ENCODE data around the gene UGT1A9.
"Not testable (repeated sequence)": the region's sequence is repeated elsewhere in the genome, so short reads cannot be mapped to it uniquely, and the experiment has no call there.

Gene UGT1A9

DNA sequence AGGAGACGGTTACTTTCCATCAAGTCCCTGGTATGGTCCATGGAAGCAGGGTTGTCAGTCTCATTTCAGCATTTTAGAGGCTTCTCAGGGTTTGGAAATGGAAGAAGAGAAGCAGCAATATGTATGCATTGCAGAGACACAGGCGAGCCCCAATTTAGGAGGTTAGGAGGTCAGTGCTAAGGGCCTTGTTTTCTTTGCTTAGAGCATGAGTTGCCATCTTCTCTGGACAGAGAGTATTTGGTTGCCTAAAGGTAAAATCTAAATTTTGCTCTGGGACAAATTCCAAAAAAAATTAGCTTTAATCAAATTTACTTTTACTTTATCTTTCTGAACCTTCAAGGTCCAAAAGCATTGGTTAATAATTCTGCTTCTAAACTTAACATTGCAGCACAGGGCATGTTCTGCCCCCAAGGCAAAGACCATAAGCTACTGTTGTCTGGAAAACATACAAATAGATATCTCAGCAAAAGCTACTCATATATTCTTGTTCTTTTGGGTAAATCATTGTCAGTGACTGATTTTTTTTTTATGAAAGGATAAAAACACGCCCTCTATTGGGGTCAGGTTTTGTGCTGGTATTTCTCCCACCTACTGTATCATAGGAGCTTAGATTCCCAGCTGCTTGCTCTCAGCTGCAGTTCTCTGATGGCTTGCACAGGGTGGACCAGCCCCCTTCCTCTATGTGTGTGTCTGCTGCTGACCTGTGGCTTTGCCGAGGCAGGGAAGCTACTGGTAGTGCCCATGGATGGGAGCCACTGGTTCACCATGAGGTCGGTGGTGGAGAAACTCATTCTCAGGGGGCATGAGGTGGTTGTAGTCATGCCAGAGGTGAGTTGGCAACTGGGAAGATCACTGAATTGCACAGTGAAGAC is at the start of gene UGT1A9:
Gene UGT1A9, plus strand, starts transcription at position 609 of the 872 bp plus-strand sequence. Its CDS starts 37 bp downstream, at position 646.
- Histone ChIP-seq H3K27me3 (ENCODE audit: control insufficient read depth, insufficient read depth, low read length) (no peaks in the 10 kb centered on the region), H3K4me3 (ENCODE audit: low read length) (no peak within 1 kb of the TSS), H3K4me1 (ENCODE audit: control insufficient read depth, insufficient read depth, low read length) (no peaks in the 10 kb centered on the region), H3K9me3 (ENCODE audit: control insufficient read depth, low read length) (no peaks in the 10 kb centered on the region), H3K36me3 (ENCODE audit: control insufficient read depth, insufficient read depth, low read length) (no peaks in the 10 kb centered on the region), H3K9ac (ENCODE audit: low read length) (no peak within 1 kb of the TSS)

- Histone ChIP-seq H3K4me3 (ENCODE audit: low read length) (no peak overlapping the region), H3K36me3 (ENCODE audit: control insufficient read depth, insufficient read depth, low read length) (no peaks in the 10 kb centered on the region), H3K9me3 (ENCODE audit: control insufficient read depth, low read length) (no peaks in the 10 kb centered on the region), H3K9ac (ENCODE audit: low read length) (no peak overlapping the region), H3K4me1 (ENCODE audit: control insufficient read depth, insufficient read depth, low read length) (no peaks in the 10 kb centered on the region), H3K27me3 (ENCODE audit: control insufficient read depth, insufficient read depth, low read length) (no peaks in the 10 kb centered on the region)
These were observed 44.2 kb upstream of the UGT1A9 start for GRCh38 chr2:233627331-233628025.

DNA sequence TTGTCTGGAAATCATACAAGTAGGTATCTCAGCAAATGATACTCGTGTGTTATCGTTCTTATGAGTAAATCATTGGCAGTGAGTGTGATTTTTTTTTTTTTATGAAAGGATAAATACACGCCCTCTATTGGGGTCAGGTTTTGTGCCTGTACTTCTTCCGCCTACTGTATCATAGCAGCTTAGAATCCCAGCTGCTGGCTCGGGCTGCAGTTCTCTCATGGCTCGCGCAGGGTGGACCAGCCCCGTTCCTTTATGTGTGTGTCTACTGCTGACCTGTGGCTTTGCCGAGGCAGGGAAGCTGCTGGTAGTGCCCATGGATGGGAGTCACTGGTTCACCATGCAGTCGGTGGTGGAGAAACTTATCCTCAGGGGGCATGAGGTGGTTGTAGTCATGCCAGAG is 35.4 kb upstream of the UGT1A9 start, which contains the start of gene UGT1A10:
Gene UGT1A10, plus strand, starts transcription at position 143 of the 400 bp plus-strand sequence. Its CDS starts 75 bp downstream, at position 218.
- not testable (repeated sequence) for H3K27me3 ChIP-seq (ENCODE audit: control insufficient read depth, insufficient read depth, low read length); H3K4me3 ChIP-seq (ENCODE audit: low read length); H3K4me1 ChIP-seq (ENCODE audit: control insufficient read depth, insufficient read depth, low read length); H3K9me3 ChIP-seq (ENCODE audit: control insufficient read depth, low read length); H3K36me3 ChIP-seq (ENCODE audit: control insufficient read depth, insufficient read depth, low read length)
- H3K9ac ChIP-seq (ENCODE audit: low read length), result peak within 1 kb of the TSS; percentile 15

DNA sequence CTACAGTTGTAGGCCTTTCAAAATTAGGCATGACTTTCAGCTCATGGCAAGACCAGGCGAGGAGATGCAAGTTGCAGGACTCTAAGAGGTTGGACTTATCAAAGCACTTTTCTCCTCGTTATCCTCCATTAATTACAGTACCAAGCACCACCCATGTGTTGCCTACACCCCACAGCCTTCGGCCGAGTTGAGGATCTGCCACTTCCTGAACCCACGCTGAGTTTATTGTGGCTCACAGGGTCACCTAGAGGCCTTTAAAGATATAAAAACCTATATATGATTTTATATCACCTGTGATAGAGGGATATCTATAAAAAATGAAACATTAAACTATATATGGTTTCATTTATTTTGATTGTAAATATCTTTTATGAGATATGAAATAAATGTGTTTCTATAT is 32.9 kb upstream of the UGT1A9 start:
- no peak overlapping the region for H3K9ac ChIP-seq (ENCODE audit: low read length)
- no peak overlapping the region for H3K4me3 ChIP-seq (ENCODE audit: low read length)

GRCh38 chr2:233639860-233640259 is 31.8 kb upstream of the UGT1A9 start:
- Histone ChIP-seq H3K27me3 (ENCODE audit: control insufficient read depth, insufficient read depth, low read length) (no peaks in the 10 kb centered on the region), H3K4me3 (ENCODE audit: low read length) (no peak overlapping the region), H3K4me1 (ENCODE audit: control insufficient read depth, insufficient read depth, low read length) (peaks cover 6% of the 10 kb centered on the region), H3K9ac (ENCODE audit: low read length) (no peak overlapping the region), H3K36me3 (ENCODE audit: control insufficient read depth, insufficient read depth, low read length) (no peaks in the 10 kb centered on the region), H3K9me3 (ENCODE audit: control insufficient read depth, low read length) (no peaks in the 10 kb centered on the region)

More for the DNA sequence above, 32.9 kb upstream of the UGT1A9 start:
- H3K27me3 ChIP-seq (ENCODE audit: control insufficient read depth, insufficient read depth, low read length), result no peaks in the 10 kb centered on the region
- H3K9me3 ChIP-seq (ENCODE audit: control insufficient read depth, low read length), result no peaks in the 10 kb centered on the region
- H3K36me3 ChIP-seq (ENCODE audit: control insufficient read depth, insufficient read depth, low read length), result no peaks in the 10 kb centered on the region
- peaks cover 6% of the 10 kb centered on the region for H3K4me1 ChIP-seq (ENCODE audit: control insufficient read depth, insufficient read depth, low read length)

GRCh38 chr2:233643128-233643527 is 28.6 kb upstream of the UGT1A9 start:
- H3K9me3 ChIP-seq (ENCODE audit: control insufficient read depth, low read length), result no peaks in the 10 kb centered on the region
- H3K9ac ChIP-seq (ENCODE audit: low read length), result no peak overlapping the region
- no peak overlapping the region for H3K4me3 ChIP-seq (ENCODE audit: low read length)
- H3K27me3 ChIP-seq (ENCODE audit: control insufficient read depth, insufficient read depth, low read length), result no peaks in the 10 kb centered on the region
- H3K4me1 ChIP-seq (ENCODE audit: control insufficient read depth, insufficient read depth, low read length), result peaks cover 6% of the 10 kb centered on the region
- H3K36me3 ChIP-seq (ENCODE audit: control insufficient read depth, insufficient read depth, low read length), result no peaks in the 10 kb centered on the region

- H3K36me3 ChIP-seq (ENCODE audit: control insufficient read depth, insufficient read depth, low read length); H3K4me1 ChIP-seq (ENCODE audit: control insufficient read depth, insufficient read depth, low read length); H3K27me3 ChIP-seq (ENCODE audit: control insufficient read depth, insufficient read depth, low read length); H3K4me3 ChIP-seq (ENCODE audit: low read length); H3K9me3 ChIP-seq (ENCODE audit: control insufficient read depth, low read length); H3K9ac ChIP-seq (ENCODE audit: low read length): not testable (repeated sequence)
These were observed 25.7 kb upstream of the UGT1A9 start for GRCh38 chr2:233646033-233646432.

GRCh38 chr2:233650981-233651380 is 20.7 kb upstream of the UGT1A9 start:
- Histone ChIP-seq H3K27me3 (ENCODE audit: control insufficient read depth, insufficient read depth, low read length) (no peaks in the 10 kb centered on the region), H3K4me1 (ENCODE audit: control insufficient read depth, insufficient read depth, low read length) (peaks cover 6% of the 10 kb centered on the region), H3K9ac (ENCODE audit: low read length) (no peak overlapping the region), H3K4me3 (ENCODE audit: low read length) (no peak overlapping the region), H3K36me3 (ENCODE audit: control insufficient read depth, insufficient read depth, low read length) (no peaks in the 10 kb centered on the region), H3K9me3 (ENCODE audit: control insufficient read depth, low read length) (no peaks in the 10 kb centered on the region)

- Histone ChIP-seq H3K9me3 (ENCODE audit: control insufficient read depth, low read length) (no peaks in the 10 kb centered on the region), H3K9ac (ENCODE audit: low read length) (no peak overlapping the region), H3K4me1 (ENCODE audit: control insufficient read depth, insufficient read depth, low read length) (peaks cover 6% of the 10 kb centered on the region), H3K27me3 (ENCODE audit: control insufficient read depth, insufficient read depth, low read length) (no peaks in the 10 kb centered on the region), H3K4me3 (ENCODE audit: low read length) (no peak overlapping the region), H3K36me3 (ENCODE audit: control insufficient read depth, insufficient read depth, low read length) (no peaks in the 10 kb centered on the region)
These were observed 20.3 kb upstream of the UGT1A9 start for GRCh38 chr2:233651430-233651829.

GRCh38 chr2:233654501-233654900 is 17.2 kb upstream of the UGT1A9 start:
- Histone ChIP-seq H3K27me3 (ENCODE audit: control insufficient read depth, insufficient read depth, low read length) (no peaks in the 10 kb centered on the region), H3K9ac (ENCODE audit: low read length) (no peak overlapping the region), H3K9me3 (ENCODE audit: control insufficient read depth, low read length) (no peaks in the 10 kb centered on the region)

GRCh38 chr2:233655043-233655442 is 16.7 kb upstream of the UGT1A9 start:
- Histone ChIP-seq H3K4me1 (ENCODE audit: control insufficient read depth, insufficient read depth, low read length) (peaks cover 6% of the 10 kb centered on the region), H3K9me3 (ENCODE audit: control insufficient read depth, low read length) (no peaks in the 10 kb centered on the region), H3K36me3 (ENCODE audit: control insufficient read depth, insufficient read depth, low read length) (no peaks in the 10 kb centered on the region), H3K4me3 (ENCODE audit: low read length) (no peak overlapping the region), H3K27me3 (ENCODE audit: control insufficient read depth, insufficient read depth, low read length) (no peaks in the 10 kb centered on the region), H3K9ac (ENCODE audit: low read length) (no peak overlapping the region)

More at GRCh38 chr2:233654501-233654900, 17.2 kb upstream of the UGT1A9 start:
- peaks cover 6% of the 10 kb centered on the region for H3K4me1 ChIP-seq (ENCODE audit: control insufficient read depth, insufficient read depth, low read length)
- H3K4me3 ChIP-seq (ENCODE audit: low read length), result no peak overlapping the region
- H3K36me3 ChIP-seq (ENCODE audit: control insufficient read depth, insufficient read depth, low read length), result no peaks in the 10 kb centered on the region

- not testable (repeated sequence) for H3K9me3 ChIP-seq (ENCODE audit: control insufficient read depth, low read length); H3K9ac ChIP-seq (ENCODE audit: low read length); H3K4me3 ChIP-seq (ENCODE audit: low read length)
These were observed 15.8 kb upstream of the UGT1A9 start for GRCh38 chr2:233655943-233656342.

More at GRCh38 chr2:233655943-233656342, 15.8 kb upstream of the UGT1A9 start:
- not testable (repeated sequence) for H3K36me3 ChIP-seq (ENCODE audit: control insufficient read depth, insufficient read depth, low read length); H3K27me3 ChIP-seq (ENCODE audit: control insufficient read depth, insufficient read depth, low read length); H3K4me1 ChIP-seq (ENCODE audit: control insufficient read depth, insufficient read depth, low read length)
